Erythroblast (primary cell): ENCODE results near the gene MBD3.

Experiments used
- GATA1 ChIP-seq: IDR thresholded peaks from 2 replicates; pipeline ENCODE4 v1.6.1; 2011; ENCODE audit warnings: low read depth, mild to moderate bottlenecking, control low read depth, low read length, moderate library complexity
- POLR2A ChIP-seq: IDR thresholded peaks from 2 replicates; pipeline ENCODE4 v1.6.1; 2011; ENCODE audit warnings: mild to moderate bottlenecking, low read length

GRCh38 chr19:1558552-1558951, 34.1 kb downstream of the MBD3 start:
- TF ChIP-seq POLR2A (no peak), GATA1 (no peak)
